Brain microvascular endothelial cell (primary cell): ENCODE measurements around the gene BORCS5.

Experiments used
- DNase-seq: peaks from one replicate; pipeline ENCODE4 v3.0.0-alpha.2; 2020
- H3K27ac ChIP-seq: fragments of 250-450 bp; sonication (Bioruptor Pico); 2 replicates; pipeline ENCODE4 v1.5.1; 2020; ENCODE audit warnings: mild to moderate bottlenecking, moderate library complexity
- H3K27me3 ChIP-seq: fragments of 250-450 bp; sonication (Bioruptor Pico); replicated peaks from 2 replicates; pipeline ENCODE4 v1.5.1; 2020; ENCODE audit warnings: mild to moderate bottlenecking
- H3K36me3 ChIP-seq: fragments of 250-450 bp; sonication (Bioruptor Pico); replicated peaks from 2 replicates; pipeline ENCODE4 v1.5.1; 2020; ENCODE audit warnings: mild to moderate bottlenecking
- H3K4me3 ChIP-seq: 2 replicates; pipeline ENCODE4 v1.5.1; 2011; ENCODE audit warnings: low read depth, mild to moderate bottlenecking, control low read depth, low read length, moderate library complexity
- in situ Hi-C: cut with HindIII; loops from 2 replicates; pipeline ENCODE4 v1.10.0; 2017; ENCODE audit warnings: low sequenced_read_pairs, low pct_ligation_motif_present
- TF ChIP-seq, protein P1 (sequence below): IDR thresholded peaks from 2 replicates; pipeline ENCODE4 v1.5.1; 2011; ENCODE audit warnings: low read depth, mild to moderate bottlenecking, moderate library complexity, low read length, control low read depth, inconsistent platforms; ENCODE audit errors: missing control alignments

Gene BORCS5

DNA sequence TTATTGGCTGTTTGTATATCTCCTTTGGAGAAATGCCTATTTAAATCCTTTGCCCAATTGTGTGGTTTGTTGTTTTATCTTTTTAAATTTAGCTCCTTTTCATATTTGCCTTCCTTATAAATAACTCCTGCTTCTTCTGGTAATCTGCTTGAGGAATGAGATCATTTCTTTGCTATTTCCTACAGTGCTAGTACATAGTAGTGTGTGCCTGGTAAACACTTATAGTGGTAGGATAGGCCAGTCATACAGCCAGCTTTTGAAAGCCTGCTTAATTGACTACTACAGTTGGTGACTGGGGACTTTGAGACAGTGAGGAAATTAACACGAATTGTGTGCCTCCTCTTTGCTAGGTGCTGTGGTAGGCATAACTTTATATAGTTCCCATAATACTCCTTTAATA is 68.7 kb downstream of the BORCS5 start:
- H3K36me3 ChIP-seq = no peaks in the 10 kb centered on the region
- DNase-seq = no peak
- H3K27me3 ChIP-seq = no peaks in the 10 kb centered on the region
- in situ Hi-C loops = no loop called here
- H3K27ac ChIP-seq = no peak overlapping the region
- no peak overlapping the region for H3K4me3 ChIP-seq
- TF ChIP-seq, protein P1, sequence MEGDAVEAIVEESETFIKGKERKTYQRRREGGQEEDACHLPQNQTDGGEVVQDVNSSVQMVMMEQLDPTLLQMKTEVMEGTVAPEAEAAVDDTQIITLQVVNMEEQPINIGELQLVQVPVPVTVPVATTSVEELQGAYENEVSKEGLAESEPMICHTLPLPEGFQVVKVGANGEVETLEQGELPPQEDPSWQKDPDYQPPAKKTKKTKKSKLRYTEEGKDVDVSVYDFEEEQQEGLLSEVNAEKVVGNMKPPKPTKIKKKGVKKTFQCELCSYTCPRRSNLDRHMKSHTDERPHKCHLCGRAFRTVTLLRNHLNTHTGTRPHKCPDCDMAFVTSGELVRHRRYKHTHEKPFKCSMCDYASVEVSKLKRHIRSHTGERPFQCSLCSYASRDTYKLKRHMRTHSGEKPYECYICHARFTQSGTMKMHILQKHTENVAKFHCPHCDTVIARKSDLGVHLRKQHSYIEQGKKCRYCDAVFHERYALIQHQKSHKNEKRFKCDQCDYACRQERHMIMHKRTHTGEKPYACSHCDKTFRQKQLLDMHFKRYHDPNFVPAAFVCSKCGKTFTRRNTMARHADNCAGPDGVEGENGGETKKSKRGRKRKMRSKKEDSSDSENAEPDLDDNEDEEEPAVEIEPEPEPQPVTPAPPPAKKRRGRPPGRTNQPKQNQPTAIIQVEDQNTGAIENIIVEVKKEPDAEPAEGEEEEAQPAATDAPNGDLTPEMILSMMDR = no peak

DNA sequence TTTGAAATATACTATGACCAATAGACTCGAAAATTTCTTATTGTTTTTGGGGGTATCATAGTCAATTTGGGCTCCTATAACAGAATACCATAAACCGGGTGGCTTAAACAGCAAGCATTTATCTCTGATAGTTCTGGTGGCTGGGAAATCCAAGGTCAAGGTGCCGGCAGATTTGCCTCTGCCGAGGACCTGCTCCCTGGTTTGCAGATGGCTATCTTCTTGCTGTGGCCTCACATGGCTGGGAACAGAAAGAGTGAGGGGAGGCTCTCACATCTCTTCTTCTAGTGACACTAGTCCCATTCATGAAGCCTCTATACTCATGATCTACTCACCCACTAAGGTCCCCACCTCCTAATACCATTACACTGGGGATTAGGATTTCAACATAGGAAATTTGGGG is 70.7 kb downstream of the BORCS5 start:
- TF ChIP-seq, protein P1 = no peak

DNA sequence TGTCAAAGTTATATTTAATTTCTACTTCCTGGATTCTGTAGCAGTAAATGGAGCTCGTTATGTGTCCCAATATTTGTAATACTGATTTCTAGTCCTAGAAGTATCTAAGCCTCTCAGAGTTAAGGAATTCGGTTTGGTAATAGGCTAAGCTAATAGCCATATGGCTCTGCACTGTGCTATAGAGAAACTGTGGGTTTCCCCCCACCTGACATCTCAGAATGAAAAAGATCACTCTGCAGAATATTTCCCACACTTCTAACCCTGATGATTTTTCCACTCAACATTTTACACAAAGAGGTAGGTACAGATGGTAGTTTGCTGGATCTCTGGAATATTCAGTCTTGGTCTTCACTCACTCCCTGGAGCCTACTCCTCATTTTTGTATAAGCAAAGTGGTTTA is 71.2 kb downstream of the BORCS5 start:
- no peak for DNase-seq
- Histone ChIP-seq H3K36me3 (no peaks in the 10 kb centered on the region), H3K27me3 (no peaks in the 10 kb centered on the region), H3K27ac (no peak overlapping the region), H3K4me3 (no peak overlapping the region)
- TF ChIP-seq, protein P1 = no peak
- in situ Hi-C loops = no loop called here

More for the DNA sequence above, 70.7 kb downstream of the BORCS5 start:
- Histone ChIP-seq H3K27me3 (no peaks in the 10 kb centered on the region), H3K27ac (no peak overlapping the region), H3K36me3 (no peaks in the 10 kb centered on the region), H3K4me3 (no peak overlapping the region)
- DNase-seq = no peak
- in situ Hi-C loops = no loop called here

DNA sequence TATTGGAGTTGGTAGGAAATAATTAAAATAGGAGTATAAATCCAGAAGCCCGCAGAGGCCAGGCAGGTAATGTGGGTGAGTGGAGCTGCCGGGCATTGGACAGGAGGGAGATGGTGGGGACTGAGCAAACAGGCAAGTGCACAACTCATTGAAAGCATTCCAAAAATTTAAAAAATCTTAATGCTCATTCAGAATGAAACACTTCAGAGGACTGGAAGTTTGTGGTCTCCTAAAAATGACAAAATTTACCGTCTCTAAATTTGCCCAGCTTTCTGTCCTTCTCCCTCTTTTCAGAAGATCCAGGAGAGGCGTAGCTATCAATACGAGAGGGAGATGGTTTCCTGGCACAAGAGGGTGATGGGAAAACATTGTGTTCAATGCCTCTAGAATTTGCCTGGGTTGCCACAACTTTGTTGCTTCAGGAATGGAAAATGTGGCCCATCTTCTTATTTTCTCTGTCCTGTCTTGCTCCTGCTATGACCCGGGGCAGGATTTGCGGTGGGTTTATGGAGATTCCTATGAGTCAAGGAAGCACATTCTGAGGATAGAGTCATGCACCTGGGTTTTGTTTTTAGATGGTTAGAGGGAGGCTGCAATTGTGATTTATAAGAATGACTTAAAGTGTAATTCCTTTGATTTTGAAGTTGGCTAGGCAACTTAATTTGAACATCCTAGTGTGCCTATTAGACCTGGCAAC is 72.2 kb downstream of the BORCS5 start:
- Histone ChIP-seq H3K4me3 (no peak overlapping the region), H3K36me3 (no peaks in the 10 kb centered on the region), H3K27me3 (no peaks in the 10 kb centered on the region), H3K27ac (no peak overlapping the region)
- TF ChIP-seq, protein P1 = no peak
- DNase-seq = no peak
- in situ Hi-C loops = no loop called here

DNA sequence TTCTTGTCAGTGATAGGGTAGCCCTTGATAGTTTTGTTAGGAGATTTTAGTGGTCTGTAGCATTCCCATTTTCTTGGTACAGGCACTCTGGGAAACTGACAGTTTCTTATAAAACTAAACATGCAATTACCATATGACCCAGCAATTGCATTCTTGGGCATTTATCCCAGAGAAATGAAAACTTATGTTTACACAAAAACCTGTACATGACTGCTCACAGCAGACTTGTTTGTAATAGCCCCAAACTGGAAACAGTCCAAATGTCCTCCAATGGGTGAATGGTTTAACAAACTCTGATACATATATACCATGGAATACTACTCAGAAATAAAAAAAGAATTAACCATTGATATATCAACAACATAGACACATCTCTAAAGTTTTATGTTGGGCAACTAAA is 75.5 kb downstream of the BORCS5 start:
- DNase-seq = peak; percentile 39

More for the DNA sequence above, 75.5 kb downstream of the BORCS5 start:
- Histone ChIP-seq H3K27me3 (no peaks in the 10 kb centered on the region), H3K36me3 (no peaks in the 10 kb centered on the region), H3K27ac (no peak overlapping the region), H3K4me3 (no peak overlapping the region)
- TF ChIP-seq, protein P1 = no peak
- in situ Hi-C loops = no loop called here
